Adipose tissue (tissue), 3 donors: Measurements from ENCODE around the gene JUNB. TPM values are rescaled to one million over a fixed set of nuclear protein-coding genes. Genes with fewer than 3 reads are reported as not detected.

ENCODE experiments used
- H3K27ac ChIP-seq: one replicate; pipeline ENCODE4 v1.5.1; 2013; ENCODE audit warnings: low read depth, low read length
- WGBS, 3 donors: extraction: QIAGEN DNeasy Blood & Tissue Kit; methylation state at CpG; one replicate each; pipeline ENCODE4 v1.1.7; 2013; 5-methylcytosine and 5-hydroxymethylcytosine counted together
- polyA plus RNA-seq, 3 donors: library from polyadenylated mRNA; stranded (reverse); fragments of 200-250 nt; gene quantifications; one replicate each; pipeline ENCODE4 v1.2.3, GENCODE V29; 2013
- donor health status: healthy with polysubstance abuse.
- donor health status: Bipolar disorder and iron deficiency.
- donor health status: healthy.

The JUNB gene
- polyA plus RNA-seq: 1,000 to 10,000 TPM in 2 of 3 donors, 100 to 1,000 TPM in 1; 120 to 1,553 (median 1,136) TPM

DNA sequence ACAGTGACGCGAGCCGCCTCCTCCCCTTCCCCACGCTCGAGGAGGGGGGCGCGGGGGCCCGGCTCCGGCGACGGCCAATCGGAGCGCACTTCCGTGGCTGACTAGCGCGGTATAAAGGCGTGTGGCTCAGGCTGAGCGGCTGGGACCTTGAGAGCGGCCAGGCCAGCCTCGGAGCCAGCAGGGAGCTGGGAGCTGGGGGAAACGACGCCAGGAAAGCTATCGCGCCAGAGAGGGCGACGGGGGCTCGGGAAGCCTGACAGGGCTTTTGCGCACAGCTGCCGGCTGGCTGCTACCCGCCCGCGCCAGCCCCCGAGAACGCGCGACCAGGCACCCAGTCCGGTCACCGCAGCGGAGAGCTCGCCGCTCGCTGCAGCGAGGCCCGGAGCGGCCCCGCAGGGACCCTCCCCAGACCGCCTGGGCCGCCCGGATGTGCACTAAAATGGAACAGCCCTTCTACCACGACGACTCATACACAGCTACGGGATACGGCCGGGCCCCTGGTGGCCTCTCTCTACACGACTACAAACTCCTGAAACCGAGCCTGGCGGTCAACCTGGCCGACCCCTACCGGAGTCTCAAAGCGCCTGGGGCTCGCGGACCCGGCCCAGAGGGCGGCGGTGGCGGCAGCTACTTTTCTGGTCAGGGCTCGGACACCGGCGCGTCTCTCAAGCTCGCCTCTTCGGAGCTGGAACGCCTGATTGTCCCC, at the start of gene JUNB:
TSS of gene JUNB (plus strand) at position 142 of the 706 bp plus-strand sequence. CDS start at position 428, 286 bp downstream.
- WGBS, 3 donors: 0 to 1% (median 0%) methylated on average over 71 to 73 of the region's 73 CpGs
- peak within 1 kb of the TSS; percentile 100 for H3K27ac ChIP-seq

DNA sequence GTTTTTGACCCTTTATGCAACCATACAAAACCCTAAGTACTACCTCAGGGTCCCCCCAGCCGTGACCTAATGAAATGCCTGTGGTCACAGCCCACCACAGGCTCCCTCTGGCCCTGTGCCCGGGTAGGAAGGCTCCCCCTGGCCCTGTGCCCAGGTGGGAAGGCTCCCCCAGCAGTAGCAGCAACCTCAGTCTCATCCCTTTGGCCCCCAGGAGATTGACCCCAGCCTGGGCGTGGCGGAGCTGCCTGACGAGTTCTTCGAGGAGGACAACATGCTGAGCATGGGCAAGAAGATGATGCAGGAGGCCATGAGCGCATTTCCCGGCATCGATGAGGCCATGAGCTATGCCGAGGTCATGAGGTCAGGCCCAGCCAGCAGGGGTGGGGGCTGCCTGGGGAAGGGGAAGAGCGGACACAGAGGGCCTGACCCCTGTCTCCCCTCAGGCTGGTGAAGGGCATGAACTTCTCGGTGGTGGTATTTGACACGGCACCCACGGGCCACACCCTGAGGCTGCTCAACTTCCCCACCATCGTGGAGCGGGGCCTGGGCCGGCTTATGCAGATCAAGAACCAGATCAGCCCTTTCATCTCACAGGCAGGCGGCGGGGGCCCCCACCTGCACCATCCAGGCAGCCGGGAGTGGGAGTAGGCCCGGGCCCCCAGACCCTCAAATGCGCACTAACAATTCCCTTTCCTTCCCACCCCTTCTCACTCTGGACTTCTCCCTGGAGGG, 46.0 kb upstream of the JUNB start:
- H3K27ac ChIP-seq: no peak overlapping the region

DNA sequence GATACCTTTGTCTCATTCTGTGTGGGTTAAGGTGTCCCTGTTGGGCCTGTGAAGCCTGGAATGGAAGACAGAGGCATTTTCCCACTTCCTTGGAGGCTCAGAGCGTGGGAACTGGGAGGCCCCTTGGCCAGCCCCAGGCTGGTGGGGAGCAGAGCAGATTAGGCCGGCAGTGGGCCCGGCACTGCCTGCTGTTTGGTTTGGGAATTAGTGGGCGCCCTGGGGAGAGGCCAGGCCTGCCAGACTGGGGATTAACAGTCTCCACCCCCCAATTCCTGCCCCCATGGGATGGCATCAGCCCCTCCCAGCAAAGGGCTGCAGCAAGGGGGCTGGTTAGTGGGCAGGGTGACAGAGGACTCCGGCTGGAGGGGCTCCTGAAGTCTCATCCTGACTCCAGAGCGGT, 42.8 kb upstream of the JUNB start:
- WGBS, 3 donors: 78 to 82% (median 79%) methylated on average over 6 of the region's 6 CpGs

More for the DNA sequence above, 46.0 kb upstream of the JUNB start:
- WGBS, 3 donors: 84 to 85% (median 85%) methylated on average over 20 to 22 of the region's 22 CpGs

GRCh38 chr19:12749938-12750521, 41.3 kb upstream of the JUNB start:
- H3K27ac ChIP-seq: no peak overlapping the region
- WGBS, 3 donors: 34 to 42% (median 39%) methylated on average over 24 of the region's 24 CpGs

More for the DNA sequence above, 42.8 kb upstream of the JUNB start:
- no peak overlapping the region for H3K27ac ChIP-seq

- H3K27ac ChIP-seq: no peak overlapping the region
- 58 to 63% (median 59%) methylated on average over 9 of the region's 9 CpGs for WGBS, 3 donors
These were observed 40.4 kb upstream of the JUNB start for GRCh38 chr19:12750851-12751250.

DNA sequence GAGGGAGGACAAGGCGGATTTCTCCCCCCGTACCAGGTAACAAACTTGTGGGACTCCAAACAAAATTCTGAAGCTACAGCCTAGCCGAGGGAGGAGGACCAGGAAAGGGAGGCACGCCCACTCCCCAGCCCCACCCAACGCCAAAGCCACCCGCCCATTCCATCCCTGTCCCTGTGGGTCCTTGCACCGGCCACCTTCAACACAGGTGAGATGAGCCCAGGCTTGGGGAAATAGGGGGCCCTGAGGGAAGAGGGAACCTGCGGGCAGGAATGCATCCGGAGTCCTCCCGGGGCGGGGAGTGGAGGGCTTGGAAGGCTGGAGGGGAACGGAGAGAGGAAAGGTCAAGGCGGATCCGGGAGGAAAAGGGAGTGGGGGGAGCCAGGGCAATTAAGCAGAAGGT, 39.7 kb upstream of the JUNB start, which contains the start of gene BEST2:
TSS of gene BEST2 (plus strand) at position 157 of the 400 bp plus-strand sequence. CDS start 802 bp downstream, outside the sequence.
- no peak within 1 kb of the TSS for H3K27ac ChIP-seq
- whole genome bisulfite sequencing, 3 donors: 40 to 52% (median 48%) methylated on average over 13 to 14 of the region's 14 CpGs

DNA sequence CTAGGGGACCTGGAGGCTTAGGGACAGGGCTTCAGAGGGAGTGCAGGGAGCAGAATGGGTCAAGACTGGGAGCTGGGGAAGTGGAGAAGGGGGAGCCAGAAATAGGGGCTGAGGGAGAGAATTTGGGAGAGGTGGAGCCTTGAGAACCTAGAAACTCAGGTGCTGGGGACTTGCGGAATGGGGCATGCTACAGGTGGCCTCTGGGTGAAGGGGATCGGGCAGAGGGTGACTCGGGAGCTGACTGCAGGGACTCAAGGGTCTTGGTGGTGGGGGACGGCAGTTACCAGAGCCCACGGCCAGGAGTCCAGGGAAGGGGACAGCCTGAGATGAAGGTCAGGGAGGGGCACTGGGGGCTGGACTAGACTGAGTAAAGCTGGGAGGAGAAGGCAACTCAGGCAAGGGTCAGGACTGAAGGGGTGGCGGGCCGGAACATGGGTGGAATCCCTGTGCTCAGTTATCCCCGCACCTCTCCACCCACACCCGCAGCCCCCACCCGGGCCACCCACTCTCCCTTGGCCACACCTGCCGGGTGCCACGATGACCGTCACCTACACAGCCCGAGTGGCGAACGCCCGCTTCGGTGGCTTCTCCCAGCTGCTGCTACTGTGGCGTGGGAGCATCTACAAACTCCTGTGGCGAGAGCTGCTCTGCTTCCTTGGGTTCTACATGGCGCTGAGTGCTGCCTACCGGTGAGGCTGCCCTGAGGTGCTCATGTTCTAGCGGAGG, 39.1 kb upstream of the JUNB start:
- 76 to 82% (median 80%) methylated on average over 23 of the region's 23 CpGs for WGBS, 3 donors
- H3K27ac ChIP-seq: no peak overlapping the region

- H3K27ac ChIP-seq: no peak overlapping the region
- 61 to 71% (median 69%) methylated on average over 50 of the region's 50 CpGs for WGBS, 3 donors
These were observed 36.7 kb upstream of the JUNB start for GRCh38 chr19:12754465-12755196.

- 72 to 85% (median 85%) methylated on average over 19 of the region's 19 CpGs for WGBS, 3 donors
- no peak overlapping the region for H3K27ac ChIP-seq
These were observed 35.0 kb upstream of the JUNB start for GRCh38 chr19:12756150-12756883.

DNA sequence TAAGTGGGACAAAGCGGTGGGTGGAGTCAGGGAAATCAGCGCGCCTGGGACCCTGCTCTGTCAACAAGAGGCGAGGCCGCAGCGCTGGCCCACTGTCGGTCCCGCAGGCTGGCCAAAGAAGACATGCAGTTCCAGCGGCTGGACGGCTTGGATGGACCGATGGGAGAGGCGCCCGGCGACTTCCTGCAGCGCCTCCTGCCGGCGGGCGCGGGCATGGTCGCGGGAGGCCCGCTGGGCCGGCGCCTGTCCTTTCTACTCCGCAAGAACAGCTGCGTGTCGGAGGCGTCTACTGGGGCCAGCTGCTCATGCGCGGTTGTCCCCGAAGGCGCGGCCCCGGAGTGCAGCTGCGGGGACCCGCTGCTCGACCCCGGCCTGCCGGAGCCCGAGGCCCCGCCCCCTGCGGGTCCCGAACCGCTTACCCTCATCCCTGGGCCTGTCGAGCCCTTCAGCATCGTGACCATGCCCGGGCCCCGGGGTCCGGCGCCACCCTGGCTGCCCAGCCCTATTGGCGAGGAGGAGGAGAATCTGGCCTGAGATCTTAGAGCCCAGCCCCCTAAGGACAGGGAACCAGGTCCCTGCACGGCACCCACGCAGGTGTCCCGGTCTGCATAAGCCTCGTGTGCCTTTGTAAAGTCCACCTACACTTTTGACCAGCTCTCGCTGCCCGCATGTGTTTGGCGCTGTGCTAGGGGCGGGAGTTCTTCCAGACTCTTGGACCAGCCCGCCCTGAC, 33.6 kb upstream of the JUNB start:
- 6 to 8% (median 7%) methylated on average over 44 to 60 of the region's 60 CpGs for WGBS, 3 donors
- H3K27ac ChIP-seq: no peak overlapping the region

GRCh38 chr19:12759686-12760085, 31.6 kb upstream of the JUNB start:
- 89 to 93% (median 89%) methylated on average over 6 of the region's 6 CpGs for WGBS, 3 donors
- H3K27ac ChIP-seq: no peak overlapping the region

GRCh38 chr19:12763100-12763499, 28.2 kb upstream of the JUNB start:
- H3K27ac ChIP-seq: no peak overlapping the region
- 82 to 94% (median 89%) methylated on average over 11 of the region's 11 CpGs for WGBS, 3 donors

- H3K27ac ChIP-seq: no peak overlapping the region
- 96 to 97% (median 96%) methylated on average over 16 of the region's 16 CpGs for WGBS, 3 donors
These were observed 26.6 kb upstream of the JUNB start for GRCh38 chr19:12764698-12765097.

DNA sequence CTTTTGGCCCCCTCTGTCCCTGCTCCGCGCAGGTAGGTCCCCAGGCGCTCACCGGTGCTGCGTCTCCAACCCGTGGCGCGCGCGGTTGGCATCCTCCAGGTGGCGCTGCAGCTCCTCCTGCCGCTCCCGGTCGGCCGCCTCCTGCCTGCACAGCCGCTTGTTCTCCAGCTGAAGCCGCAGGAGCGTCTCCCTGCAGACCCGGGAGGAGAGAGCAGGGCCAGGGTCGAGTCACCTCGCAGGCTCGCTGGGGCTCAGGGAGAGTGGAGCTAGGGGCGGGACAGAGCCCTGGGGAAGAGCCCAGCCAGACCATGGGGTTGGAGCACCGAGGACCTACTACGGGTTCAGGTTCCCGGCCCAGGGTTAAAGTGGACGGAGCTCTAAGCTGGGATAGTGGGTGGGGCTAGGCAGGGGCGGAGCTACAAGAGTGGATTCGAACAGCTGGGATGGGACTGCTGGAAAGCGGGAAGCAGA, 25.2 kb upstream of the JUNB start:
- 26 to 64% (median 39%) methylated on average over 23 to 30 of the region's 30 CpGs for WGBS, 3 donors
- no peak overlapping the region for H3K27ac ChIP-seq

DNA sequence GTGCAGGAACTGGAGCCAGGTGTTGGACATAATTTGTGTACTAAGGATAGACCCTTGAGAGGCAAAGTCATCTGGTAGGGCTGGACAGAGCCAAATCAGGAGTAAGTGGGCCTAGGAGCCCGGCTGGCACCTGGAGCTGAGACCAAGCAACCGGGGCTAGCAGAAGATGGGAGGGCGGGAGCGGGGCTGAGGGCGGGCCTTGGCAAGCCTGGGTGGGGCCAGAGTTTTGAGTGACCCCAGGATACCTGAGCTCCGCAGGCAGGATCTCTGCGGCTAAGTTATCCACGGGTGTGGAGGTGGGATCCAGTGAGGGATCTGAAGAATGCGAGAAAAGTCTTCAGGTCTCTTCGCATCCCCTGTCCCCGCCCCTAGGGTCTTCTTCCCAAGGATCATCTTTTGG, 24.1 kb upstream of the JUNB start:
- no peak overlapping the region for H3K27ac ChIP-seq
- WGBS, 3 donors: 91 to 96% (median 92%) methylated on average over 11 of the region's 11 CpGs

DNA sequence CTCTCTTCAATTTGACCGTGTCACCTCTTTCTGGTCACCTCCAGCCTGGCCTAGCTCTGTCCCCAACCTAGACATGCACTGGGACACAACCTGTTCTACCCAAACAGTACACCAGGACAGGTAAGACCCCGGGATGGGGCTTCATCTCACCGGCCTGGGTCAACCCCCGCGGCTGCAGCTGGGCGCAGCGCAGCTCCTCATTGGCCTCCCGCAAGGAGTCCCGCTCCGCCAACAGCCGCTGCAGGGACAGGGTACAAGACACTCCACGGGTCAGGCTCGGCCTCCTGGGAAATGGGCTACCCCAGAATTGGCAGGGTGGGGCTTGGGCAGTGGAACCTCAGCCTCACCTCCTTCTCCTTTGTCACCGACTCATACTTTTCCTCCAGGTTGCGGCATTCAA, 23.6 kb upstream of the JUNB start:
- WGBS, 3 donors: 96 to 98% (median 97%) methylated on average over 15 of the region's 15 CpGs
- H3K27ac ChIP-seq: no peak overlapping the region

DNA sequence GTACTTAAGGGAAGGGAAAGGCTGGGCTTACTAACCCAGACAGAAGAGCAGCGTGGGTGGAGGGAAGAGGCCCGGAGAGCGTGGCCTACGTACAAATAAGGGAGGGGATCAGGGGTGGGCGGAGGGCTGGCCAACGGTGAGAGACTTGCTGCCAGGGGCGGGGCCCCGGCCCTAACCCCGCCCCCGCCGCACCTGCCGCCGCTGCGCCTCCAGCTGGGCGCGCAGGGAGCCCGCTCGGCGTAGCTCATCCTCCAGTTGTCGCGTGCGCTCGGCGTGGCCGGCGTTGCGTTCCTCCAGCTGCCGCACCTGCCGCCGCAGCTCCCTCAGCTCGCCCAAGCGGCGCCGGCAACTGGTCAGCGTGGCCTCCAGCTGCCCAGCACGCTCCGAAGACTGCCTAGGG, 21.6 kb upstream of the JUNB start:
- H3K27ac ChIP-seq: no peak overlapping the region
- WGBS, 3 donors: 69 to 86% (median 73%) methylated on average over 27 to 37 of the region's 37 CpGs
